GM23248 (cell line): Measurements from ENCODE around the gene GALNT12.

ENCODE experiments used
- EZH2 ChIP-seq: fragments of 200-600 bp; sonication (generic); IDR thresholded peaks from 2 replicates; pipeline ENCODE4 v1.6.1; 2018; ENCODE audit warnings: antibody characterized with exemption, mild to moderate bottlenecking; ENCODE audit not compliant: insufficient read depth, poor library complexity, severe bottlenecking
- EZH2phosphoT487 ChIP-seq: fragments of 200-600 bp; sonication (generic); IDR thresholded peaks from 2 replicates; pipeline ENCODE4 v1.6.1; 2018; ENCODE audit warnings: antibody characterized with exemption, moderate library complexity, mild to moderate bottlenecking, low read depth; ENCODE audit not compliant: insufficient read depth

DNA sequence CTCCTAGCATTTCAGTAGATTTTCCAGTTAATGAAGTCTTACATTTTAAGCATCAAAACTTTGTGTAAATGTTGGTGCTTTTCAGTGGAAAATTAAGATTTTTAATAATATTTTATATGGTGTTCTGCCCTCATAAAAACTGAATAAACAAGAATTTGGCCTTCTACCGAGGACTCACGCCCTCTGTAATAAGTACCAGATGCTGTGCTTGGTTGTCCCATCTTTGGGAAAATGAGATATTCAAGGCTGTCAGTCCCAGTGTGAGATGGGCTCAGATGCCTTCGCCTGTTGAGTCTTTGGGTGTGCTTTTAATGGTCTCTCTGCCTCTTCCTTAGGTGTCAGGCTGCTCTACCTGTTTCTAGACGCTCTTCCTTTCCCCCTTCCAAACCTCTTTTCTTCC, 28.7 kb downstream of the GALNT12 start:
- TF ChIP-seq EZH2 (no peak), EZH2phosphoT487 (no peak)
